HepG2 (cell line): ENCODE measurements around the gene GEMIN2. TPM values are rescaled to one million over a fixed set of nuclear protein-coding genes. Genes with fewer than 3 reads are reported as not detected.

Experiments
- ADNP ChIP-seq: sonication (generic); formaldehyde crosslinking; IDR thresholded peaks from 2 replicates; pipeline ENCODE4 v1.4.0; 2020; ENCODE audit warnings: missing genetic modification reagents
- ASH2L ChIP-seq: fragments of 300-600, 200-600 bp; sonication (generic); IDR thresholded peaks from 2 replicates; pipeline ENCODE4 v1.7.0; 2017; ENCODE audit warnings: low read depth, mild to moderate bottlenecking, moderate library complexity, mixed read lengths, low read length; ENCODE audit not compliant: insufficient read length
- ATRX ChIP-seq: sonication (generic); formaldehyde crosslinking; IDR thresholded peaks from 2 replicates; pipeline ENCODE4 v1.4.0; 2020; ENCODE audit warnings: missing genetic modification reagents, borderline replicate concordance
- DDIT3 ChIP-seq: sonication (generic); formaldehyde crosslinking; IDR thresholded peaks from 2 replicates; pipeline ENCODE4 v1.4.0; 2020; ENCODE audit warnings: mild to moderate bottlenecking, missing genetic modification reagents
- MYC ChIP-seq: sonication (generic); formaldehyde crosslinking; IDR thresholded peaks from 2 replicates; pipeline ENCODE4 v1.9.0; 2021; ENCODE audit warnings: missing genetic modification reagents, borderline replicate concordance
- RBM22 ChIP-seq: fragments of 200-400 bp; formaldehyde crosslinking; optimal IDR thresholded peaks from 2 replicates; pipeline ENCODE3; 2017; ENCODE audit warnings: mild to moderate bottlenecking, low read length, moderate library complexity
- SMC3 ChIP-seq: IDR thresholded peaks from 2 replicates; pipeline ENCODE4 v1.6.1; 2011; ENCODE audit warnings: low read length, improper control_type of control experiment
- ZBTB4 ChIP-seq: sonication (generic); formaldehyde crosslinking; IDR thresholded peaks from 2 replicates; pipeline ENCODE4 v1.4.0; 2020; ENCODE audit warnings: missing genetic modification reagents, mild to moderate bottlenecking, borderline replicate concordance
- ZFYVE20 ChIP-seq: sonication (generic); formaldehyde crosslinking; IDR thresholded peaks from 2 replicates; pipeline ENCODE4 v1.8.0; 2023; ENCODE audit warnings: low read depth, mild to moderate bottlenecking, moderate library complexity, missing genetic modification reagents, borderline replicate concordance
- ZNF30 ChIP-seq: sonication (generic); formaldehyde crosslinking; IDR thresholded peaks from 2 replicates; pipeline ENCODE4 v1.5.0; 2020; ENCODE audit warnings: mild to moderate bottlenecking, missing genetic modification reagents
- ZNF547 ChIP-seq: sonication (generic); formaldehyde crosslinking; IDR thresholded peaks from 2 replicates; pipeline ENCODE4 v1.5.1; 2020; ENCODE audit warnings: mild to moderate bottlenecking, missing genetic modification reagents
- ZNF589 ChIP-seq: sonication (generic); formaldehyde crosslinking; conservative IDR thresholded peaks from 2 replicates; pipeline ENCODE4 v1.8.0; 2022; ENCODE audit warnings: mild to moderate bottlenecking, moderate library complexity, missing genetic modification reagents
- ZSCAN22 ChIP-seq: sonication (generic); formaldehyde crosslinking; IDR thresholded peaks from 2 replicates; pipeline ENCODE4 v1.4.0; 2020; ENCODE audit warnings: mild to moderate bottlenecking, missing genetic modification reagents
- ZXDC ChIP-seq: sonication (generic); formaldehyde crosslinking; IDR thresholded peaks from 2 replicates; pipeline ENCODE4 v1.5.0; 2020; ENCODE audit warnings: mild to moderate bottlenecking, missing genetic modification reagents
- polyA plus RNA-seq, 8 experiments: library from polyadenylated mRNA; depleted of rRNA in 3 of 8; stranded (reverse) in 7 of 8; unstranded in 1 of 8; fragments of >200 nt; fragmentation: Illumina TruSeq in 4 of 8; extraction: Trizol in 4 of 8; gene quantifications; 2 replicates each; pipeline versions ENCODE4 v1.2.1 to v1.2.3, GENCODE V29; 2011 to 2016; ENCODE audit warnings: low read depth in 4 of 8, missing spikeins in 1 of 8, mixed read lengths in 1 of 8; ENCODE audit not compliant: insufficient read depth in 1 of 8
- total RNA-seq, 5 experiments: library from RNA; depleted of rRNA; stranded (reverse); fragments of >200 nt; fragmentation: Illumina TruSeq; extraction: Trizol; gene quantifications; 2 replicates each; pipeline ENCODE4 v1.2.3, GENCODE V29; 2016; ENCODE audit warnings: low read depth in 1 of 5
- TF ChIP-seq, protein P1 (sequence below): sonication (generic); formaldehyde crosslinking; IDR thresholded peaks from 2 replicates; pipeline ENCODE4 v1.5.1; 2020; ENCODE audit warnings: missing genetic modification reagents, mild to moderate bottlenecking, borderline replicate concordance
- TF ChIP-seq, protein P2 (sequence below): IDR thresholded peaks from 2 replicates; pipeline ENCODE4 v1.6.1; 2016; ENCODE audit warnings: control low read depth
- TF ChIP-seq, protein P3 (sequence below): sonication (generic); formaldehyde crosslinking; IDR thresholded peaks from 2 replicates; pipeline ENCODE4 v1.4.0; 2020; ENCODE audit warnings: missing genetic modification reagents

The GEMIN2 gene
- total and polyA plus RNA-seq, 2 of the 13 experiments (the other 11 are each of a cell fraction or from before 2014, with no cell fraction given) = 54.8 to 110 TPM

GRCh38 chr14:39184628-39185255 lies 70.6 kb downstream of the GEMIN2 start (continued):
- TF ChIP-seq ZBTB4 (CRISPR knock-in tag) (no peak), MYC (CRISPR knock-in tag) (0 out of 2 replicates have a peak, but pooled peaks have one; percentile 21), SMC3 (no peak), ZXDC (CRISPR knock-in tag) (0 out of 2 replicates have a peak, but pooled peaks have one; percentile 22), ADNP (CRISPR knock-in tag) (no peak), ATRX (CRISPR knock-in tag) (no peak), ASH2L (peak; percentile 15), DDIT3 (CRISPR knock-in tag) (no peak), ZNF589 (CRISPR knock-in tag) (no peak), ZSCAN22 (CRISPR knock-in tag) (no peak), ZNF30 (CRISPR knock-in tag) (0 out of 2 replicates have a peak, but pooled peaks have one; percentile 26), ZFYVE20 (no peak), RBM22 (peak; percentile 86), ZNF547 (no peak)
- TF ChIP-seq, protein P1, sequence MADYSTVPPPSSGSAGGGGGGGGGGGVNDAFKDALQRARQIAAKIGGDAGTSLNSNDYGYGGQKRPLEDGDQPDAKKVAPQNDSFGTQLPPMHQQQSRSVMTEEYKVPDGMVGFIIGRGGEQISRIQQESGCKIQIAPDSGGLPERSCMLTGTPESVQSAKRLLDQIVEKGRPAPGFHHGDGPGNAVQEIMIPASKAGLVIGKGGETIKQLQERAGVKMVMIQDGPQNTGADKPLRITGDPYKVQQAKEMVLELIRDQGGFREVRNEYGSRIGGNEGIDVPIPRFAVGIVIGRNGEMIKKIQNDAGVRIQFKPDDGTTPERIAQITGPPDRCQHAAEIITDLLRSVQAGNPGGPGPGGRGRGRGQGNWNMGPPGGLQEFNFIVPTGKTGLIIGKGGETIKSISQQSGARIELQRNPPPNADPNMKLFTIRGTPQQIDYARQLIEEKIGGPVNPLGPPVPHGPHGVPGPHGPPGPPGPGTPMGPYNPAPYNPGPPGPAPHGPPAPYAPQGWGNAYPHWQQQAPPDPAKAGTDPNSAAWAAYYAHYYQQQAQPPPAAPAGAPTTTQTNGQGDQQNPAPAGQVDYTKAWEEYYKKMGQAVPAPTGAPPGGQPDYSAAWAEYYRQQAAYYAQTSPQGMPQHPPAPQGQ = no peak
- TF ChIP-seq, protein P2, sequence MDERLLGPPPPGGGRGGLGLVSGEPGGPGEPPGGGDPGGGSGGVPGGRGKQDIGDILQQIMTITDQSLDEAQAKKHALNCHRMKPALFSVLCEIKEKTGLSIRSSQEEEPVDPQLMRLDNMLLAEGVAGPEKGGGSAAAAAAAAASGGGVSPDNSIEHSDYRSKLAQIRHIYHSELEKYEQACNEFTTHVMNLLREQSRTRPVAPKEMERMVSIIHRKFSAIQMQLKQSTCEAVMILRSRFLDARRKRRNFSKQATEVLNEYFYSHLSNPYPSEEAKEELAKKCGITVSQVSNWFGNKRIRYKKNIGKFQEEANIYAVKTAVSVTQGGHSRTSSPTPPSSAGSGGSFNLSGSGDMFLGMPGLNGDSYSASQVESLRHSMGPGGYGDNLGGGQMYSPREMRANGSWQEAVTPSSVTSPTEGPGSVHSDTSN = no peak
- TF ChIP-seq, protein P3, sequence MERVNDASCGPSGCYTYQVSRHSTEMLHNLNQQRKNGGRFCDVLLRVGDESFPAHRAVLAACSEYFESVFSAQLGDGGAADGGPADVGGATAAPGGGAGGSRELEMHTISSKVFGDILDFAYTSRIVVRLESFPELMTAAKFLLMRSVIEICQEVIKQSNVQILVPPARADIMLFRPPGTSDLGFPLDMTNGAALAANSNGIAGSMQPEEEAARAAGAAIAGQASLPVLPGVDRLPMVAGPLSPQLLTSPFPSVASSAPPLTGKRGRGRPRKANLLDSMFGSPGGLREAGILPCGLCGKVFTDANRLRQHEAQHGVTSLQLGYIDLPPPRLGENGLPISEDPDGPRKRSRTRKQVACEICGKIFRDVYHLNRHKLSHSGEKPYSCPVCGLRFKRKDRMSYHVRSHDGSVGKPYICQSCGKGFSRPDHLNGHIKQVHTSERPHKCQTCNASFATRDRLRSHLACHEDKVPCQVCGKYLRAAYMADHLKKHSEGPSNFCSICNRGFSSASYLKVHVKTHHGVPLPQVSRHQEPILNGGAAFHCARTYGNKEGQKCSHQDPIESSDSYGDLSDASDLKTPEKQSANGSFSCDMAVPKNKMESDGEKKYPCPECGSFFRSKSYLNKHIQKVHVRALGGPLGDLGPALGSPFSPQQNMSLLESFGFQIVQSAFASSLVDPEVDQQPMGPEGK (CRISPR knock-in tag) = no peak
